MCF 10A (cell line): ENCODE data around the gene SMLR1. TPM values are rescaled to one million over a fixed set of nuclear protein-coding genes. Genes with fewer than 3 reads are reported as not detected.
A peak's percentile ranks its signal among the peaks of the same experiment; 100 is the strongest.

ENCODE experiments used
- BruUV-seq: library from RNA; stranded (reverse); fragments of 400-500 nt; replicated peaks from 2 replicates; lab custom pipeline; 2021; lab: Mats Ljungman, UMichigan
- CTCF ChIA-PET: fragments of 300-600 bp; sonication (Branson Sonifier 250); formaldehyde crosslinking; extraction: SDS; loops from one replicate; lab custom pipeline; 2021; ENCODE audit warnings: antibody characterized with exemption, inconsistent platforms; lab: Yijun Ruan, JAX
- POLR2A ChIA-PET: fragments of 300-600, 350-650 bp; sonication (Branson Sonifier 250); formaldehyde crosslinking; extraction: SDS; loops from one replicate; lab custom pipeline; 2020; ENCODE audit warnings: antibody characterized with exemption, inconsistent platforms; lab: Yijun Ruan, JAX
- DNase-seq: peaks from one replicate; pipeline ENCODE4 v3.0.0-alpha.2; 2018; ENCODE audit not compliant: unreplicated experiment
- H3K27ac Mint-ChIP-seq: one replicate; pipeline ENCODE4 v1.8.0; 2022; ENCODE audit warnings: mild to moderate bottlenecking, low read depth, mixed read lengths; ENCODE audit not compliant: unreplicated experiment
- H3K27me3 Mint-ChIP-seq: one replicate; pipeline ENCODE4 v1.8.0; 2022; ENCODE audit warnings: mixed read lengths; ENCODE audit not compliant: insufficient read depth, unreplicated experiment
- H3K36me3 Mint-ChIP-seq: one replicate; pipeline ENCODE4 v1.8.0; 2022; ENCODE audit warnings: mild to moderate bottlenecking, moderate library complexity, mixed read lengths; ENCODE audit not compliant: insufficient read depth, unreplicated experiment
- H3K4me1 Mint-ChIP-seq: one replicate; pipeline ENCODE4 v1.8.0; 2022; ENCODE audit warnings: mixed read lengths; ENCODE audit not compliant: insufficient read depth, unreplicated experiment
- H3K4me3 Mint-ChIP-seq: one replicate; pipeline ENCODE4 v1.8.0; 2022; ENCODE audit warnings: mild to moderate bottlenecking, moderate library complexity, mixed read lengths; ENCODE audit not compliant: unreplicated experiment
- H3K9me3 Mint-ChIP-seq: one replicate; pipeline ENCODE4 v1.8.0; 2022; ENCODE audit warnings: mixed read lengths; ENCODE audit not compliant: unreplicated experiment
- CTCF ChIP-seq: fragments of 200-600 bp; IDR thresholded peaks from one replicate; pipeline ENCODE4 v1.8.0; 2022; ENCODE audit warnings: antibody characterized with exemption, mild to moderate bottlenecking; ENCODE audit not compliant: unreplicated experiment
- intact Hi-C: fragments of 100-400 bp; cut with micrococcal nuclease; formaldehyde crosslinking; loops from 2 replicates; pipeline ENCODE4 v1.14.1; 2022
- total RNA-seq: library from RNA; stranded (reverse); gene quantifications from 2 replicates; pipeline ENCODE4 v1.2.3, GENCODE V29; 2022

SMLR1 gene
- total RNA-seq, 1 experiment from 2014 or later = not detected

GRCh38 chr6:130846501-130846900, 19.3 kb downstream of the SMLR1 start:
- intact Hi-C loops = no loop called here
- POLR2A ChIA-PET = no interaction called here
- CTCF ChIA-PET = interaction anchor here (0.9 to 1.4 kb wide), 2 partner anchors 564 to 759 kb away, joined by 3 read pairs; no protein-coding TSS in a partner anchor

GRCh38 chr6:130847001-130847910, 20.1 kb downstream of the SMLR1 start:
- BruUV-seq = no TSS peak
- Mint-ChIP-seq H3K4me1 (no peaks in the 10 kb centered on the region), H3K27ac (no peak overlapping the region), H3K36me3 (no peaks in the 10 kb centered on the region), H3K9me3 (no peaks in the 10 kb centered on the region), H3K4me3 (no peak overlapping the region), H3K27me3 (no peaks in the 10 kb centered on the region)
- ChIA-PET CTCF (interaction anchor here (0.6 to 1.4 kb wide), 7 partner anchors 8 to 759 kb away, joined by 3 to 5 read pairs (median 3); no protein-coding TSS in a partner anchor), POLR2A (no interaction called here)
- intact Hi-C loops = no loop called here
- TF ChIP-seq CTCF = no peak
- no peak for DNase-seq

More at GRCh38 chr6:130846501-130846900, 19.3 kb downstream of the SMLR1 start:
- Mint-ChIP-seq H3K4me3 (no peak overlapping the region), H3K4me1 (peaks cover 1% of the 10 kb centered on the region), H3K27ac (no peak overlapping the region), H3K36me3 (no peaks in the 10 kb centered on the region), H3K9me3 (no peaks in the 10 kb centered on the region), H3K27me3 (no peaks in the 10 kb centered on the region)
- no peak for DNase-seq
- BruUV-seq = no TSS peak
- TF ChIP-seq CTCF = no peak

GRCh38 chr6:130848945-130849344, 21.7 kb downstream of the SMLR1 start:
- no peak for TF ChIP-seq CTCF
- H3K4me1 Mint-ChIP-seq = no peaks in the 10 kb centered on the region
- no TSS peak for BruUV-seq
- no peaks in the 10 kb centered on the region for H3K9me3 Mint-ChIP-seq
- no peak overlapping the region for H3K4me3 Mint-ChIP-seq
- intact Hi-C loops = no loop called here
- ChIA-PET CTCF (interaction anchor here (0.6 kb wide), 1 partner anchor 451 kb away, joined by 3 read pairs; no protein-coding TSS in a partner anchor), POLR2A (no interaction called here)
- no peaks in the 10 kb centered on the region for H3K27me3 Mint-ChIP-seq
- DNase-seq = peak; percentile 6
- no peaks in the 10 kb centered on the region for H3K36me3 Mint-ChIP-seq
- no peak overlapping the region for H3K27ac Mint-ChIP-seq

- DNase-seq = no peak
- BruUV-seq = no TSS peak
- Mint-ChIP-seq H3K4me3 (no peak overlapping the region), H3K27me3 (no peaks in the 10 kb centered on the region), H3K4me1 (no peaks in the 10 kb centered on the region), H3K9me3 (no peaks in the 10 kb centered on the region), H3K27ac (no peak overlapping the region), H3K36me3 (no peaks in the 10 kb centered on the region)
- TF ChIP-seq CTCF = no peak
- CTCF ChIA-PET = interaction anchor here (0.6 to 1.8 kb wide), 3 partner anchors 11 to 451 kb away, joined by 3 to 4 read pairs (median 3); no protein-coding TSS in a partner anchor
- intact Hi-C loops = no loop called here
- POLR2A ChIA-PET = interaction anchor here (0.6 kb wide), 1 partner anchor 97 kb away, joined by 3 read pairs; no protein-coding TSS in a partner anchor
Observed at GRCh38 chr6:130849594-130849993, 22.4 kb downstream of the SMLR1 start.
